KBM-7 (cell line): ENCODE data around the gene MAGI1.
A peak's percentile ranks its signal among the peaks of the same experiment; 100 is the strongest.
"Not testable (repeated sequence)": the region's sequence is repeated elsewhere in the genome, so short reads cannot be mapped to it uniquely, and the experiment has no call there.

Source experiments
- DNase-seq: peaks from one replicate; pipeline ENCODE4 v3.0.0-alpha.2; 2015
- in situ Hi-C: fragments of 300-500 bp; cut with MboI; formaldehyde crosslinking; loops from 2 replicates; pipeline ENCODE4 v1.14.3; 2020; ENCODE audit warnings: low sequenced_read_pairs, low pct_unique_long_range_greater_than_20kb, mixed read lengths

MAGI1 gene

DNA sequence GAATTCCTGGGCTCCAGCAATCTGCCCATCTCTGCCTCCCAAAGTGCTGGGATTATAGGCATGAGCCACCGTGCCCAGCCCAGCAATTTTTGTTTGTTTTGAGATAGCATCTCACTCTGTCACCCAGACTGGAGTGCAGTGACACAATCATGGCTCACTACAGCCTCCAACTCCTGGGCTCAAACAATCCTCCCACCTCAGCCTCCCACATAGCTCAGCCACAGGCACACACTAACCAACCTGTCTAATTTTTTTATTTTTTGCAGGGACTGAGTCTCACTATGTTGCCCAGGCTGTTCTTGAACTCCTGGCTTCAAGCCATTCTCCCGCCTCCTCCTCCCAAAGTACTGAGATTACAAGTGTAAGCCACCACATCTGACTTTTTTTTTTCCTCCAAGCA lies 7.6 kb upstream of the MAGI1 start:
- DNase-seq, in situ Hi-C loops: not testable (repeated sequence)

DNA sequence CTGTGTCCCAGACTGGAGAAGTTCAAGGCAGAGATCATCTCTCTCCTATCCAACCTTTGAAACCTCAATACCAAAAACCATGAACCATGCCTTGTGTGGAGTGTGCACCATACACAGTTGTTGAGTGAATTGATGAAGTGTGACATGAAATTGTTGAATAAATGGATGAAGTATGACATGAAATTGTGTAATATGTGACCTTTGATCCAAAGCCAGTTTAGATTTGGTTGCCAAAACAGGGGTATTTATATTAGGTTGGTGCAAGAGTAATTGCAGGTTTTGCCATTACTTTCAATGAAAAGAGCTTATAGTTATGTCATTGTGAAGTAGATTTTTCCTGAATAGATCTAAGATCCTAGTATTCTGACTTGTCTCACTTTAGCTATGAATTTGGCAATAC lies 3.1 kb upstream of the MAGI1 start:
- in situ Hi-C loops, result no loop called here
- no peak for DNase-seq

DNA sequence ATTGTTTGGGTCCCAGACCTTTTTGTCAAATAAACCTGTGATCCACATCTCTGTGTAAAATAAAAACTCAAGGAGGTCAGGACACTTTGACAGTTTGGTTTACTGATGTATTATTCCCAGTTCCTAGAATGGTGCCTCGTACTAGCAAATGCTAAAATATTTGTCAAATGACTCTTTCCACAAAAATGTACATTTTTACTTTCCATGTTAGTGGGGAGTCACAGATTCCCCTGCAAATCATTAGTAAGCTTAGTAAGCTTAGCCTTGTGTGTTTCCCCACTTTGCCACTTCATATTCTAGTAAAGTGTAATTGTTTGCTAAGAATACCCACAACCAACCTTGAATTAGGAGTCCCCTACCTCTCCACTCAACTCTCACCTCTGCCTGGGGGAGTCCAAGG lies 2.4 kb upstream of the MAGI1 start:
- DNase-seq, result no peak
- in situ Hi-C loops, result no loop called here

DNA sequence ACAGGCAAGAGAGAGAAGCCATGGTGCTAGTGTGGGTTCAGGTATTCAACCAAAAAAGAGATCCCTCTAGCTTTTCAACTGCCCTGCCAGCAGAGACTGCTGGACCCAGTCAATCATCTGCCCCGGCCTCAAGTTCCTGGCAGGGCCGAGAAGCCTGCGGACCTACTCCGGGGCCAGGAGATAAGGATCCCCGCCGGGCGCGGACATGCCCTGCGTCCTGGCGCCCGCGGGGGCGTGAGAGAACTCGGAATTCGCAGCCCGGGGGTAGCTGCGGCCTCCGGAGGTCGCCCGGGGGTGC lies 821 bp upstream of the MAGI1 start:
- DNase-seq, result no peak
- in situ Hi-C loops, result no loop called here

DNA sequence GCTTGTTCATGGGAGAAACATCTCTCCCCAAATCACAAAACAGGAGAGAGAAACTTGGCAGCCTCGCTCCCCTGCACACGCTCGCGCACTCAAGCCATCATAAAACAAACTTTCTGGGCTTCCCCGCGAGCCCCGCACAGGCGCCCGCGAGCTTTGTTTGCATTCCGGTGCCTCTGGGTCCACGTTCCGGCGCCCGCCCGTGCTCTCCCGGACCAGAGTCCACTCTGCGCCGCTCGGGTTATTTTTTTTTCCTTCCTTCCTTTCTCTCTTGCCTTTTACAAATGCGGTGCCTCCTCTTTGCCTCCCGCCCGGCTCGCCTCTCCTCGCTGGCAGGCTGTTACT lies 363 bp downstream of the MAGI1 start:
- in situ Hi-C loops, result no loop called here
- no peak for DNase-seq

DNA sequence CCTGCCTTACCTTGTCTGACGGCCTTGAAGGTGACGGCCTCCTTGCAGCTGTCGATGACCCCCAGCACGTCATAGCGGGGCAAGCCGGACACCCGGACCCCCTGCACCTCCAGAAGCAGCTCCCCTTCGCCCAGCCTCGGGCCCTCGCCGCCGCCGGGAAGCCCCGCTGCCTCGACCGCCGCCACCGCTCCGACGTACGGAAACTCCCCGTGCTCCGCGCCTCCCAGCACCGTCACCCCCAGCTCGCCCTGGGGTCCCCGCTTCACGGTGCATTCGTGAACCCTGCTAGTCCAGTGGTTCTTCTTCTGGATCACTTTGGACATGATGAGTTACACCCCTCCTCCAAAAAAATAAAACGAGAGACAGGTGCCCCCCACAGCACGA lies 740 bp downstream of the MAGI1 start:
- in situ Hi-C loops, result no loop called here
- no peak for DNase-seq

DNA sequence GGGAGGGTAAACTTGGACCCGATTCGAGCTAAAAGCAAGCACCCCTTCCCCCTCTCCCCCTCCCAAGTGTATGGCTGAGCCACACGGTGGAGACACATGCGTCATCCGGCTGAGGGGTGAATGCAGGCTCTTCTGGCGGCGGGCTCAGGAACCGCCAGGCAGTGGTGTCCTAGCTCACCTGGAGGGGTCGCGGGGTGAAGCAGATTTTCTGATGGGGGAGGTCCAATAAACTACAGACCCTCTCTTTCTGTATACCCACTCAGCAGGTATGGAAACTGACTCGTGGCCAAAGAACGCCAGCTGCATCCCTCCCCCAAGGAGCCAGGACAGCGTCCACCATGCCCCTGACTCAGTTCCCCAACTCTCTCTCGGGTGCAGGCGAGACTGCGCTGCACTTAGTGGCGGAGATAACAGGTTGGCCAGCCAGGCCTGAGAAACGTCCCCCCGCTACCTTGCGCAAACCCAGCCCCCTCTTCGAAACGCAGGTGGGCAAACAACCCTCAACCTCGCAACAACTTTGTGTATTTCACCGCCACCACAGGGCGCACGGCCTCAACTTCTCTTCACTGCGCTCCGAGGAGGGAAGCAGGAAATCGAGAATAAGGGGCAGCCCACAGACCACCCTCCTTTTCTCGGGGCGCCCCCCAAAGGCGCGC lies 1.3 kb downstream of the MAGI1 start:
- in situ Hi-C loops, result no loop called here
- peak; percentile 53 for DNase-seq

DNA sequence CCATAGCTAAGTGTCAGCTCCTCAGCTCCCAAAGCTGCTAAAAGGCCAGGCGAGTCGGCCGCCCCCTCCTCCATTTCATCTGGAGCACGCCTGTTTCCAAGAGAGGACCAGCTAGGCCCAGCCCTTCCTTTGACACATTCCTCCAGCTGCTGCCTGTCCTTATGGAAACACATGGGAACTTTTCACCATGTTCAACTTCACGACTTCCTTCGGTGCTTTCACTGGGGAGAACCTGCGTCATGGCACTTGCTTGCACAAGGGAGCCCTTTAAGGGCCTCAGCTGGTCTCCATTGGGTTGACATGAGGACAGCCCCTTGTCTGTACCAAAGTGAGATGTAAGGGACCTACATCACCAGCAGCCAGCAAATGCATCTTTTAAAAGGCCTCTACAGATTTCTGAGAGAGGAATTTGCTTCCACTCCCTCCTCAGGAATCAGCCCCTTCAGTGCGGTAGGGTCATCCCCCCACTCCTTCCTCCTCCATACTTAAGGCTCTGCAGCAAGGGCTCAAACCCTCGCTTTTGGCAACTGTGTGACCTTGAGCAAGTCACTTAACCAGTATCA lies 2.1 kb downstream of the MAGI1 start:
- DNase-seq, result no peak
- in situ Hi-C loops, result no loop called here

DNA sequence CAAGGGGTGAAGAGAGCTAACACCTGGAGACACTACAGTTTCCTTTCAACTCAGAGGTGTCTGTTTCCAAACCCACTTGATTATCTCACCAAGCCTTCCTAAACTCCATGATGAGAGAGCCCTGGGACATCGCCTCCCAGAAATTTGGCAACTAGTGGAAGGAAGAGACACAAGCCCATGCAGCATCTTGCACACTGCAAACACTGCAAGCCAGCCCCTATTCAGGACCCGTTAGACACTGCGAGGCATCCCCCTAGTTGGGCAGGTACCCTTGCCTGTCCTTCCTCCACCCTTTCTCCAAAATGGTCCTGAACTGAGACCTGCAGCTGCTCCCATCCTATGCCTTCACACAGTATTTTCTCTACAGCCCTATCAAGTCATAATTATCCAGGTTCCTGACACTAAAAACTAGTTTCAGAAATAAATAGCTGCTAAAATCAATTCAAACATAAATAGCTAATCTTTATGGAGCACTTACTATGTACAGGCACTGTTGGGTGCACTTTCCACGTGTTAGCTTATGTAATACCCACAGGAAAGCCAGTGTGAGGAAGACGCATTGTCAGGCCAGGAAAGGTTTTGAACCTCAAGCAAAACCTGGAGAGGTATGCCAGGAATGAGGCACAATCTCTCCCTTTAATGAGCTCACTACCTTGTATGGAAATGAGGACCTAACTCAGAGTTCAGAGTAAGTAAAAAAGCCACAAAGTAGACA lies 2.8 kb downstream of the MAGI1 start:
- no peak for DNase-seq

DNA sequence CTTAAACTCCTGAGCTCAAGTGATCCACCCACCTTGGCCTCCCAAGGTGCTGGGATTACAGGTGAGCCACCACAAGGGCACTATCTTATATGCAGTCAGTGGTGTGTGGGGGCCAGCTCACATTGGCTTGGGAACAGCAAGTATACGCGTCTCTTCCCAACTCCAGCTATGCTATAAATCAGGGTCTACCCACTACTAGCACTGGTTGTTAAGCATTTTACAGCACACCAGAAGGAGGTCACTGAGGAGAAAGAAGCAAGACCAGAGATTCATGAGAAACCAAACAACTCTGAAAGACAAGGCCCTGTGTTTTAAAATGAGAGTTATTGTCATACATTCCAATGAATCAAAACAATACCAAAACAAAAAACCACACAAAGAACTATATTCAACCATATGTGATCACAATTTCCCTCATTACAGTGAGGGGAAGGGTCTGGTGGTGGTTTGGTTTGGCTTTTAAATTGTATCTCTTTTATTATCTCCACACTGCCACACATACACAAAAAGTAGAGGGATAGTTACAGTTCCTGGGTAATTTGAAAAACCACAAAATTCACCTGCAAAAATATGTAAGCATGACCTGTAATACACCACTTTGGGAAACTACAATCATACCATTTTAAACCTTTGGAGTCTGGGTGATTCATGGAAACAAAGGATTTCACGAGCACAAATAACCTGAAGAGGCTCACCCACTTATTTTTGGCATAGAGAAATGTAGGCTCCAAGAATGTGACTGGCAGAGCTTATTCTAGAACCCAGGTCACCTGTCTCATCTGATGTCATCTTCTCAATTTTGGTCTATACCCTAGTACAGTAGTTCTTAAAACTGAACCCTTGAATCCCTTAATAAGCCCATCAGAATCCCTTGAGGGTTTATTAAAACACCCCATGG lies 5.2 kb downstream of the MAGI1 start:
- DNase-seq, result no peak
- in situ Hi-C loops, result no loop called here

More for the DNA sequence above, 2.8 kb downstream of the MAGI1 start:
- in situ Hi-C loops, result no loop called here

DNA sequence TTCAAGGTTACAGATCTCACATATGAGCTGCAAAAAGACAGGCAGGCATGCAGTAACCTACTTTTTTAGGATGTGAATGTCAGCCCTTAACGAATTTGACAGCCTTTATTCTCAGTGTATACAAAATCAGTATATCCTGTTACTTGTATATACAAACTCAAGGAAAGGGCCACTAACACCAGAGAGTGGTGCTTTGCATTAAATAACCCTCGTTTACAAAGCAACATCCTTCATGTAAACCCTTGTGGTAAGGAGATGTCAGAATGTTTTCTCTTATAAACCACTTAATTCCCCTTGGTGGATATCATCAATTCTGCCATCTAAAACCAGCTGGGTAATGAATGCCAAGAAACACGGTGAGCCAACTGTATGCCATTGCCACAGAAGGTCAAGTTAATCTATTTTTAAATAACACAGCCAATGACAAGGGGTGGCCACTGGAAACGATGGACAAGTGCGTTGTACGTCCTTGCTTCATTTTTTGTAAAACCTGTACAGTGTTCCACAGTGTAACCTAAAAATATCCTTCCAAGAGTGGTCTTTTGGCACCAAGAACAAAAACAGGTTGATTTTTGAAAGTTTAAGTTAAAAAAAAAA lies 7.5 kb downstream of the MAGI1 start:
- no peak for DNase-seq
- in situ Hi-C loops, result no loop called here

DNA sequence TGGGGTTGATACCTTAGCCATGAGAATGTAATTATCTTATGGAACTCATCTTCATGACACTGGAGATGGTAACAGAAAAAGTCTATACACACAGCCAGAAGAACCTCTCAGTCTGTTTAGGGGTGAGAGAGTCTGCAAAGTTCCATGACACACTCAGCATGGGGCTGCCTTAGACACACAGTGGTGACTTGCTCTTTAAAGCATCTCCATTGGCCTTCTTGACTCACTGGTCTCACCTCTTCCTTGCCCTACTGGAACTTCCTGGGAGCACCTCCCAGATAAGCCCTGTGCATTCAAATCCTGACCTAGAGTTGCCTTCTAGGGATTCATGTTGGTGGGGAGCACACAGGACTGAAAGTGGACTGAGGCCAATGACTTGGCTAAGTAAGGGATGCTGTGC lies 9.3 kb downstream of the MAGI1 start:
- in situ Hi-C loops, result no loop called here
- no peak for DNase-seq

DNA sequence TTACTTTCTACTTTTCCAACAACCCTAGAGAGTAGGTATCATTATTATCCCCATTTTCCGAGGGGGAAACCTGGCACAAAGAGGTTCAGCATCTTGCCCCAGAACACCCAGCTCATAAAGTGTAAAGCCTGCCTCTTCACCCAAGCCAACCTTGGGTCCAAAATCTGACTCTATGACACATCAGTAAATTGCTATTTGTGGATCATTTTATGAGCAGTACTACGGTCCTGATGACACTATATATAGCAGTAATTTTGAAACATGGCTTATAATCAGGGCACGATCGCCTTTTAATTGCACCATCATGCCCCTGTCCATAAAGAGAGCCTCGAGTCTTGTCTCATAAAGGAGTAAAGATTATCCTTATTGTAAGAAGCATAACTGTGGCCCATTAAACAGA lies 9.7 kb downstream of the MAGI1 start:
- DNase-seq, result no peak
- in situ Hi-C loops, result no loop called here

DNA sequence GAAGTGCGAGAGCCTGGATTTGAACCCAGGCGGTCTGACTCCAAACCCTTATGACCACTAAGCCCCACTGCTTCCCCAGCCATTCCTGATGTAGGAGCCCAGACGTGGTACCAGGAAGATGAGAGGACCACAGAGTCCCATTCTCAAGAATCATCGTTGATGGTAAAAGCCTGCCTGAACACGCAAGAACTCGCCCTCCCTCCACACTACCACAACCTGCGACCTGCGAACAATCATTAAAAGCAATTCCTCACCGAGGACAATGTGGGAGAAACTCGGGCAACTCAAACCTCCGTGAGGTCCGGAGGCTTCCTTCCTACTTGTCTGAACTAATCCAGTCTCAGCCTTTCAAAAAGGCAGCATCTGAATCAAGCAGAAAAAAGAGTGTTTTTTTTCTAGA lies 10.3 kb downstream of the MAGI1 start:
- in situ Hi-C loops, result no loop called here

DNA sequence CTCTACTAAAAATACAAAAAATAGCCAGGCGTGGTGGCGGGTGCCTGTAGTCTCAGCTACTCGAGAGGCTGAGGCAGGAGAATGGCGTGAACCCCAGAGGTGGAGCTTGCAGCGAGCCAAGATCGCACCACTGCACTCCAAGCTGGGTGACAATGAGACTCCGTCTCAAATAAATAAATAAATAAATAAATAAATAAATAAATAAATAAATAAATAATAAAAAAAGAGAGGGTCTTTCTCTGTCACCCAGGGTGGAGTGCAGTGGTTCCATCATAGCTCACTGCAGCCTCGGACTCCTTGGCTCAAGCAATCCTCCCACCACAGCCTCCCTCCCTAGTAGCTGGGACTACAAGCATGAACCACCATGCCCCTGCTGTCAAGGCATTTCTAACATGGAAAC lies 11.6 kb downstream of the MAGI1 start:
- in situ Hi-C loops, DNase-seq: not testable (repeated sequence)

More for the DNA sequence above, 10.3 kb downstream of the MAGI1 start:
- no peak for DNase-seq

DNA sequence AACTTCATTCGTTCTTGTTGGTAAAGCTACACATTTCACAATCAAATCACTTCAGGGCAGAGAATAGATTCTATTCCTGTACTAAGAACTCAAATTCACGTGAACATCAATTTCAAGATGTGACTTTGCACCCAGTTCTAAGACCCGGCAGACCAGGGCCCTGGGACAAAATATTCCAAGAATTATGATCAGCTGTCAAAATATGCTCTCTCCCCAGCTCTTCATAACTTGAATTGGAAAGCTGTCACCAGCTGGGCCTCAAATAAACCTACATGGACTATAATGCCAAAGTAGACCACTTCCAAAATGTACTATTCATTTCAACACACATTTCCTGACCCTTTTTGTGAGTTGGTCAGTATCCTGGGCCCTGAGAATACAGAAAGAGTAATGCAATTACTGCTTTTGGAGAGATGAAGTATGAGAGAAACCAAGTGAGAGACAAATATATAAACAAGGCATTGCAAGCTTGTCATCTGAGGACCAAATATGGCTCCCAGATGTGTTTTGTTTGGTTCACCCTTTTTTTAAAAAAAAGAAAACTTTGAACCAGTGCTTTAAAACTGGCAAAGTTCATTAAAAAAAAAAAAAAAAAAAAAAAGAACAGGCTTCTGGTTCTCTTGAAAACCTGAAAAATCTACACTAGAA lies 14.9 kb downstream of the MAGI1 start:
- DNase-seq, result no peak
- in situ Hi-C loops, result no loop called here

DNA sequence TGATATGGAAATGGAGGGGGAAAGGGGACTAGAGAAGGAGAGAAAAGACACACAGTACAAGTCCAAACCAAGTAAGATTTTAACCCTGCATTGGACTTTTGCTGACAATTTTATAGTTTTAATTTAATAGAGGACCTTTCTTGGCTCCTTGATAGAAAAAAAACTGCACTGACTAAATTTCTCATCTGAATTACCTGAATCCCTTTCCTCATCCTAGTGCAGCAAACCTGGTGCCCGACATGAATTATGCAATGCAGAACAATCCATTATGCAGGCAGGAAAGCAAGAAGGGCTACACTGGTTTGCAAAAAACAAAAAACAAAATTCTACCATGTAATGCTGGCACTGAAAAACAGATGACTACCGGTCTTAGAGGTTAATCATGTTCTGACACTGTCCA lies 15.5 kb downstream of the MAGI1 start:
- no peak for DNase-seq
- in situ Hi-C loops, result no loop called here

DNA sequence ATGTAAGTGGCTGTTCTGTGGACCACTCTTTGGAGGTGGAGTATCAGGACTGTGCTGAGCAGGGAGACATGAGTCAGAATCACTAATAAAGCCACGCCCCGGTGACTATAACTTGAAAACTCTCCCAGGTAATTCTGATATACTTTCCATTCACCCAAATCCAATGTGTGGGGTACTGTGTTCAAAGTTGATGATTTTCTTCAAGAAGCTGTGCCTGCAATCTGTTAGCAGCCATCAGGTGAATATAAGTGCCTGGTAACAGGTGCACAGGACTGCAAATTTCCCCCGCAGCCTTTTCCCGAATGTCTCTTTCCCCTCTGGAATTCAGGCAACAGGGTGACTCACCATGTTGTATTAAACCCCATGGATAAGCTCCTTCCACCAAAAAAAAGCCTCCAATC lies 17.0 kb downstream of the MAGI1 start:
- DNase-seq, result no peak
- in situ Hi-C loops, result no loop called here

DNA sequence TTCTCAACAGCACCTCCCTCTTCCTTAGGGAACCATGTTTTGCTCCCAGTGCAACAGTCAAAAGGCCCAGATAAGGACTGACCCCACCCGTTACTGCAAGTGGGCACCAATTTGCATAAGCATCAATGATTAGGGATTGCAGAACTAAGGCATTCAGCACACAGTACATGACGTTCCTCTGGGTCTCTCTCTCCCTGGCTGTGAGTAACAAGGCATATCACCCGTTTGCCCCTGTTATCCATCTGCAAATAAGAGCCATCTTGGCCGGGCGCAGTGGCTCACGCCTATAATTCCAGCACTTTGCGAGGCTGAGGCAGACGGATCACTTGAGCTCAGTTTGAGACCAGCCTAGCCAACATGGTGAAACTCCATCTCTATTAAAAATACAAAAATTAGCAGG lies 18.8 kb downstream of the MAGI1 start:
- DNase-seq, result no peak
- in situ Hi-C loops, result no loop called here
